OCI-LY1 (cell line): ENCODE results near the gene CCNL2.

Experiments
- H2AFZ ChIP-seq: fragments of 200-600 bp; sonication (generic), shearing (Covaris generic); 2 replicates; pipeline ENCODE4 v1.6.0; 2014; ENCODE audit warnings: antibody characterized with exemption, mild to moderate bottlenecking, low read length
- H3F3A ChIP-seq: fragments of 200-600 bp; sonication (generic), shearing (Covaris generic); 2 replicates; pipeline ENCODE4 v1.6.0; 2014; ENCODE audit warnings: mild to moderate bottlenecking, antibody characterized with exemption, low read length, moderate library complexity; ENCODE audit not compliant: insufficient read depth
- H3K27ac ChIP-seq: fragments of 200-600 bp; sonication (generic); 2 replicates; pipeline ENCODE4 v1.5.1; 2014; ENCODE audit warnings: low read length, mixed run types, mild to moderate bottlenecking, low read depth; ENCODE audit not compliant: poor library complexity, severe bottlenecking
- H3K27me3 ChIP-seq: fragments of 200-600 bp; sonication (generic); 2 replicates; pipeline ENCODE4 v1.6.0; 2014; ENCODE audit warnings: antibody characterized with exemption, mild to moderate bottlenecking, low read length, moderate library complexity; ENCODE audit not compliant: insufficient read depth
- H3K36me3 ChIP-seq: fragments of 200-600 bp; sonication (generic); 2 replicates; pipeline ENCODE4 v1.6.1; 2014; ENCODE audit warnings: mild to moderate bottlenecking, antibody characterized with exemption, low read length, moderate library complexity, mixed read lengths; ENCODE audit not compliant: insufficient read depth
- H3K4me1 ChIP-seq: fragments of 200-600 bp; sonication (generic); 2 replicates; pipeline ENCODE4 v1.5.1; 2014; ENCODE audit warnings: mild to moderate bottlenecking, low read length, moderate library complexity; ENCODE audit not compliant: insufficient read depth, severe bottlenecking
- H3K4me2 ChIP-seq: fragments of 200-600 bp; sonication (generic), shearing (Covaris generic); 2 replicates; pipeline ENCODE4 v1.6.1; 2014; ENCODE audit warnings: low read length
- H3K4me3 ChIP-seq: fragments of 200-600 bp; sonication (generic); 2 replicates; pipeline ENCODE4 v1.5.1; 2014; ENCODE audit warnings: low read length, low read depth, mild to moderate bottlenecking, mixed read lengths; ENCODE audit not compliant: poor library complexity, severe bottlenecking
- H3K79me2 ChIP-seq: fragments of 200-600 bp; shearing (Covaris generic); 2 replicates; pipeline ENCODE4 v1.6.1; 2016; ENCODE audit warnings: mixed run types, low read length, mixed read lengths; ENCODE audit not compliant: insufficient read depth
- H3K9ac ChIP-seq: fragments of 200-600 bp; sonication (generic), shearing (Covaris generic); 2 replicates; pipeline ENCODE4 v1.6.1; 2014; ENCODE audit warnings: mild to moderate bottlenecking, low read length, mixed read lengths
- H3K9me2 ChIP-seq: fragments of 200-600 bp; sonication (generic), shearing (Covaris generic); 2 replicates; pipeline ENCODE4 v1.6.1; 2014; ENCODE audit warnings: low read depth, mild to moderate bottlenecking, low read length, mixed read lengths
- H3K9me3 ChIP-seq: fragments of 200-600 bp; shearing (Covaris generic); 2 replicates; pipeline ENCODE4 v1.6.1; 2014; ENCODE audit warnings: low read length, mixed read lengths
- H4K20me1 ChIP-seq: fragments of 200-600 bp; sonication (generic), shearing (Covaris generic); 2 replicates; pipeline ENCODE4 v1.6.0; 2016; ENCODE audit warnings: mild to moderate bottlenecking, low read length; ENCODE audit not compliant: insufficient read depth
- CTCF ChIP-seq: fragments of 200-600 bp; sonication (generic), shearing (Covaris generic); IDR thresholded peaks from 2 replicates; pipeline ENCODE4 v1.5.1; 2017; ENCODE audit warnings: mild to moderate bottlenecking, antibody characterized with exemption, low read length, moderate library complexity, mixed read lengths
- EZH2 ChIP-seq: fragments of 200-600 bp; sonication (generic), shearing (Covaris generic); IDR thresholded peaks from 2 replicates; pipeline ENCODE4 v1.8.0; 2017; ENCODE audit warnings: borderline replicate concordance, mixed run types, mild to moderate bottlenecking, antibody characterized with exemption, low read length, moderate library complexity, mixed read lengths

Gene CCNL2

GRCh38 chr1:1407636-1408318 is 8.6 kb upstream of the CCNL2 start:
- H3K4me2 ChIP-seq: peak overlapping the region; percentile 70
- no peaks in the 10 kb centered on the region for H4K20me1 ChIP-seq
- H3K4me1 ChIP-seq: peaks cover 21% of the 10 kb centered on the region
- H3K4me3 ChIP-seq: peak overlapping the region; percentile 78
- H3K9me3 ChIP-seq: peaks cover 7% of the 10 kb centered on the region; the same call in 1 of the 2 replicates
- H3K36me3 ChIP-seq: peaks cover 50% of the 10 kb centered on the region
- H3K9ac ChIP-seq: peak overlapping the region; percentile 86
- H3F3A ChIP-seq: no peaks in the 10 kb centered on the region
- no peak overlapping the region for H3K27ac ChIP-seq
- H3K9me2 ChIP-seq: no peaks in the 10 kb centered on the region
- H3K79me2 ChIP-seq: peaks cover 27% of the 10 kb centered on the region
- H2AFZ ChIP-seq: no peak overlapping the region
- H3K27me3 ChIP-seq: no peaks in the 10 kb centered on the region
- TF ChIP-seq CTCF (no peak), EZH2 (no peak)

- Histone ChIP-seq H3K9ac (peak within 1 kb of the TSS; percentile 86), H3K27me3 (no peaks in the 10 kb centered on the region), H4K20me1 (no peaks in the 10 kb centered on the region), H3K27ac (peak within 1 kb of the TSS; percentile 13), H3K9me3 (0 out of 2 replicates have a peak, but pooled peaks cover under 1% of the 10 kb centered on the region), H3K9me2 (no peaks in the 10 kb centered on the region), H3K4me3 (peak within 1 kb of the TSS; percentile 78), H3K4me1 (peaks cover 21% of the 10 kb centered on the region), H3F3A (no peaks in the 10 kb centered on the region), H3K36me3 (peaks cover 58% of the 10 kb centered on the region), H3K4me2 (peak within 1 kb of the TSS; percentile 96), H2AFZ (no peak within 1 kb of the TSS), H3K79me2 (peaks cover 27% of the 10 kb centered on the region)
- TF ChIP-seq CTCF: no peak
- TF ChIP-seq EZH2: no peak
Observed at GRCh38 chr1:1406821-1407635, 7.9 kb upstream of the CCNL2 start, which contains the start of gene MRPL20. Gene MRPL20, minus strand, starts transcription at chr1:1407293. Its CDS starts 76 bp downstream, at chr1:1407217.

GRCh38 chr1:1406101-1406820 is 7.1 kb upstream of the CCNL2 start:
- H3K4me2 ChIP-seq: peak overlapping the region; percentile 96
- TF ChIP-seq EZH2 (no peak), CTCF (no peak)
- no peaks in the 10 kb centered on the region for H3F3A ChIP-seq
- peak overlapping the region; percentile 86 for H3K9ac ChIP-seq
- H3K27ac ChIP-seq: peak overlapping the region; percentile 13
- H3K4me3 ChIP-seq: peak overlapping the region; percentile 78
- H3K9me3 ChIP-seq: no peaks in the 10 kb centered on the region
- no peaks in the 10 kb centered on the region for H3K9me2 ChIP-seq
- H3K27me3 ChIP-seq: no peaks in the 10 kb centered on the region
- H3K4me1 ChIP-seq: peaks cover 27% of the 10 kb centered on the region
- H3K36me3 ChIP-seq: peaks cover 65% of the 10 kb centered on the region
- H2AFZ ChIP-seq: no peak overlapping the region
- no peaks in the 10 kb centered on the region for H4K20me1 ChIP-seq
- H3K79me2 ChIP-seq: peaks cover 27% of the 10 kb centered on the region
